Measurements from ENCODE around the gene CEP41.

- TF ChIP-seq CTCF (IDR thresholded peaks at IDR 0.05 in 2 of 3, conservative IDR thresholded peaks at IDR 0.05 in 1 of 3; ENCODE audit: control insufficient read depth in 2 of 3, extremely low read depth in 1 of 3, insufficient read depth in 1 of 3, low read depth in 3 of 3, low read length in 3 of 3) (no peak), SREBF2 (IDR thresholded peaks at IDR 0.05; ENCODE audit: low read length) (no peak), CREM (IDR thresholded peaks at IDR 0.05; ENCODE audit: low read depth) (no peak), SUPT20H (IDR thresholded peaks at IDR 0.05; ENCODE audit: borderline replicate concordance, control insufficient read depth, low read depth, low read length) (no peak), CBFB (IDR thresholded peaks at IDR 0.05; ENCODE audit: low read depth) (no peak), POLR2A (IDR thresholded peaks at IDR 0.05; ENCODE audit: low read depth, low read length) (no peak)
- TF ChIP-seq, protein P1, sequence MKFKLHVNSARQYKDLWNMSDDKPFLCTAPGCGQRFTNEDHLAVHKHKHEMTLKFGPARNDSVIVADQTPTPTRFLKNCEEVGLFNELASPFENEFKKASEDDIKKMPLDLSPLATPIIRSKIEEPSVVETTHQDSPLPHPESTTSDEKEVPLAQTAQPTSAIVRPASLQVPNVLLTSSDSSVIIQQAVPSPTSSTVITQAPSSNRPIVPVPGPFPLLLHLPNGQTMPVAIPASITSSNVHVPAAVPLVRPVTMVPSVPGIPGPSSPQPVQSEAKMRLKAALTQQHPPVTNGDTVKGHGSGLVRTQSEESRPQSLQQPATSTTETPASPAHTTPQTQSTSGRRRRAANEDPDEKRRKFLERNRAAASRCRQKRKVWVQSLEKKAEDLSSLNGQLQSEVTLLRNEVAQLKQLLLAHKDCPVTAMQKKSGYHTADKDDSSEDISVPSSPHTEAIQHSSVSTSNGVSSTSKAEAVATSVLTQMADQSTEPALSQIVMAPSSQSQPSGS (IDR thresholded peaks at IDR 0.05; ENCODE audit: low read length), result no peak
- TF ChIP-seq, protein P2, sequence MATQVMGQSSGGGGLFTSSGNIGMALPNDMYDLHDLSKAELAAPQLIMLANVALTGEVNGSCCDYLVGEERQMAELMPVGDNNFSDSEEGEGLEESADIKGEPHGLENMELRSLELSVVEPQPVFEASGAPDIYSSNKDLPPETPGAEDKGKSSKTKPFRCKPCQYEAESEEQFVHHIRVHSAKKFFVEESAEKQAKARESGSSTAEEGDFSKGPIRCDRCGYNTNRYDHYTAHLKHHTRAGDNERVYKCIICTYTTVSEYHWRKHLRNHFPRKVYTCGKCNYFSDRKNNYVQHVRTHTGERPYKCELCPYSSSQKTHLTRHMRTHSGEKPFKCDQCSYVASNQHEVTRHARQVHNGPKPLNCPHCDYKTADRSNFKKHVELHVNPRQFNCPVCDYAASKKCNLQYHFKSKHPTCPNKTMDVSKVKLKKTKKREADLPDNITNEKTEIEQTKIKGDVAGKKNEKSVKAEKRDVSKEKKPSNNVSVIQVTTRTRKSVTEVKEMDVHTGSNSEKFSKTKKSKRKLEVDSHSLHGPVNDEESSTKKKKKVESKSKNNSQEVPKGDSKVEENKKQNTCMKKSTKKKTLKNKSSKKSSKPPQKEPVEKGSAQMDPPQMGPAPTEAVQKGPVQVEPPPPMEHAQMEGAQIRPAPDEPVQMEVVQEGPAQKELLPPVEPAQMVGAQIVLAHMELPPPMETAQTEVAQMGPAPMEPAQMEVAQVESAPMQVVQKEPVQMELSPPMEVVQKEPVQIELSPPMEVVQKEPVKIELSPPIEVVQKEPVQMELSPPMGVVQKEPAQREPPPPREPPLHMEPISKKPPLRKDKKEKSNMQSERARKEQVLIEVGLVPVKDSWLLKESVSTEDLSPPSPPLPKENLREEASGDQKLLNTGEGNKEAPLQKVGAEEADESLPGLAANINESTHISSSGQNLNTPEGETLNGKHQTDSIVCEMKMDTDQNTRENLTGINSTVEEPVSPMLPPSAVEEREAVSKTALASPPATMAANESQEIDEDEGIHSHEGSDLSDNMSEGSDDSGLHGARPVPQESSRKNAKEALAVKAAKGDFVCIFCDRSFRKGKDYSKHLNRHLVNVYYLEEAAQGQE (IDR thresholded peaks at IDR 0.05; ENCODE audit: low read depth, low read length), result no peak
Measured at GRCh38 chr7:130395421-130395820, 45.4 kb downstream of the CEP41 start.

Measured in GM12878 (cell line).